ENCODE measurements around the gene SUCLG1. TPM values are rescaled to one million over a fixed set of nuclear protein-coding genes. Genes with fewer than 3 reads are reported as not detected.

Gene SUCLG1
- total RNA-seq, 4 donors from 2014 or later: 66.6 to 90.6 (median 78.0) TPM

- 0 to 1% methylated on average over 12 to 15 of the region's 16 CpGs for WGBS, 2 donors
- Histone ChIP-seq H3K4me1 (peaks cover 12 to 52% (median 20%) of the 10 kb centered on the region in 3 donors), H3K27me3 (no peaks in the 10 kb centered on the region), H3K9me3 (no peaks in the 10 kb centered on the region), H3K36me3 (no peaks in the 10 kb centered on the region), H3K4me3 (peak overlapping the region; percentile 89 to 98 (median 96)), H3K27ac (peak overlapping the region; percentile 92 to 95 (median 92))
- TF ChIP-seq POLR2A (IDR thresholded peaks at IDR 0.05): no peak
- no peak for TF ChIP-seq CTCF (IDR thresholded peaks at IDR 0.05)
- intact Hi-C loops (cut with DNase I): no loop called here
- DNase-seq: no peak
These were observed 496 bp downstream of the SUCLG1 start for GRCh38 chr2:84458551-84459017.

DNA sequence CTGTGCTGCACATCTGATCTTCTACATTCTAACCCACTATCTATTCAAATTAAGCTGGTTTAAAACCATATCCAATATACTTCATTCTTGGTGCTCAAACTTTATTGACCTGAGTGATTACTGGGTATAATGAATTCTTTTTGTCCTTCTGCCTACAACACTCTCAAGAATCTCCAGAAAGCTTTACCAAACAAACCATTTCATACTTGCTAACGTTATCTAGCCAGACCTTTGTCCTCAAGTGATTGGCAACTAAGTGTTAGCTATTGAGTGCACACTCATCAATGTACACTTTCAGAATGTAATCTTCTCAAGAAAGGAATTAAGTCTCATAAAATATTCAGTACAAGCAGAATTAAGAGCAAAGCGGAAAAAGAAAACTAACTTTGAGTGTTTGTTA lies 1.4 kb downstream of the SUCLG1 start:
- 53 to 64% methylated on average over 2 of the region's 2 CpGs for WGBS, 2 donors
- H3K36me3 ChIP-seq: no peaks in the 10 kb centered on the region
- DNase-seq: no peak
- no peak overlapping the region for H3K27ac ChIP-seq
- TF ChIP-seq POLR2A (IDR thresholded peaks at IDR 0.05) (no peak), CTCF (IDR thresholded peaks at IDR 0.05) (no peak)
- H3K4me3 ChIP-seq: peak overlapping the region in 3 of 4 donors; percentile 89 to 96 (median 95)
- H3K4me1 ChIP-seq: peaks cover 12 to 58% (median 20%) of the 10 kb centered on the region in 3 donors
- H3K27me3 ChIP-seq: no peaks in the 10 kb centered on the region
- no peaks in the 10 kb centered on the region for H3K9me3 ChIP-seq
- intact Hi-C loops (cut with DNase I): no loop called here

- H3K36me3 ChIP-seq: no peaks in the 10 kb centered on the region
- H3K27ac ChIP-seq: no peak overlapping the region
- intact Hi-C loops (cut with DNase I): no loop called here
- H3K9me3 ChIP-seq: no peaks in the 10 kb centered on the region
- WGBS, 2 donors: 56 to 69% methylated on average over 4 of the region's 4 CpGs
- no peaks in the 10 kb centered on the region for H3K27me3 ChIP-seq
- H3K4me3 ChIP-seq: no peak overlapping the region
- DNase-seq: no peak
- TF ChIP-seq POLR2A (IDR thresholded peaks at IDR 0.05): no peak
- no peak for TF ChIP-seq CTCF (IDR thresholded peaks at IDR 0.05)
- peaks cover 12 to 63% (median 20%) of the 10 kb centered on the region in 3 donors for H3K4me1 ChIP-seq
These were observed 2.9 kb downstream of the SUCLG1 start for GRCh38 chr2:84456156-84456555.

DNA sequence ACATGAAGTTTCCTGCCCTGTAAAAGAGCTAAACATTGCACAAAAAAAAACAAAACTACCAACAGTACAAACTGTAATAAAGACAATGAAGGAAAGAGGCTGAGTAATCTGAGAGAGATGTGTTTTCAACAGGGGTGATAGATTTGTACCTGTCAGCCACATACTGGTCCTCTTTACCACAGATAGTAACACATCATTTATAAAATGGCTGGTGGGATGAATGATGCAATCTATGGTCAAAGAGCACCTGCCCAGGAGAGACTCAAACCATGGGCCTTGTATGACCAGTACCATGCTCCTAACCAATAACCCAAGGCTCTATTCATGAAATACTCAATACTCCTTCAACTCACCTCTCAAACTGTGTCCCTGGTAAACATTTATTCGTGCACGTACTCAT lies 4.5 kb downstream of the SUCLG1 start:
- DNase-seq: no peak
- H3K9me3 ChIP-seq: no peaks in the 10 kb centered on the region
- H3K27ac ChIP-seq: no peak overlapping the region
- intact Hi-C loops (cut with DNase I): no loop called here
- WGBS, 2 donors: 85 to 91% methylated on average over 2 of the region's 2 CpGs
- no peak for TF ChIP-seq CTCF (IDR thresholded peaks at IDR 0.05)
- no peak for TF ChIP-seq POLR2A (IDR thresholded peaks at IDR 0.05)
- H3K27me3 ChIP-seq: no peaks in the 10 kb centered on the region
- H3K36me3 ChIP-seq: no peaks in the 10 kb centered on the region
- H3K4me1 ChIP-seq: peaks cover 8 to 67% (median 20%) of the 10 kb centered on the region in 3 donors
- no peak overlapping the region for H3K4me3 ChIP-seq

DNA sequence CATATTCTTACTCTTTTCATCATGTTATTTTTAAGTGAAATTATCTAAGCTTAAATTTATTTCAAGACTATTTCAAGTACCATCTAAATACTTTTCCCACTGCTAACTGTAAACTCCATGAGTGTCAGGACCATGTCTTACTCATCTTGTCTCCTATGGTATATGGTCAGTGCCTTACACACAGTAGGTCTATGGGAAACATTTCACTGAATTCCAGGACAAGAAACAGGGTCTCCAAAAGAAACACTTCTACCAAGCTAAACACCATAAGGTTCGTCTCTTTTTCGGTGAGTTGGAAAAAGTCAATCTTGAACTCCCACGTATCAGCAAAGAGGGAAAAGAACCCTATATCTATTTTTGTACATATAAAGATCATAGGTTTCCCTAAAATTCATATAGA lies 6.5 kb downstream of the SUCLG1 start:
- no peak overlapping the region for H3K27ac ChIP-seq
- H3K4me1 ChIP-seq: peaks cover 0 to 58% (median 15%) of the 10 kb centered on the region in 3 donors
- TF ChIP-seq POLR2A (IDR thresholded peaks at IDR 0.05): no peak
- no peak for TF ChIP-seq CTCF (IDR thresholded peaks at IDR 0.05)
- 92 to 93% methylated on average over 3 of the region's 3 CpGs for WGBS, 2 donors
- H3K9me3 ChIP-seq: no peaks in the 10 kb centered on the region
- H3K36me3 ChIP-seq: peaks cover 0 to 14% (median 0%) of the 10 kb centered on the region in 3 donors
- DNase-seq: no peak
- H3K27me3 ChIP-seq: no peaks in the 10 kb centered on the region
- intact Hi-C loops (cut with DNase I): no loop called here
- H3K4me3 ChIP-seq: no peak overlapping the region

Data from esophagus squamous epithelium (tissue), 5 donors.